ENCODE results near the gene FKBP5. TPM values are rescaled to one million over a fixed set of nuclear protein-coding genes. Genes with fewer than 3 reads are reported as not detected.

FKBP5 gene
- total and polyA plus RNA-seq, 9 of the 15 experiments (the other 6 are each of a cell fraction or from before 2014, with no cell fraction given) = 32.7 to 151 (median 75.0) TPM

DNA sequence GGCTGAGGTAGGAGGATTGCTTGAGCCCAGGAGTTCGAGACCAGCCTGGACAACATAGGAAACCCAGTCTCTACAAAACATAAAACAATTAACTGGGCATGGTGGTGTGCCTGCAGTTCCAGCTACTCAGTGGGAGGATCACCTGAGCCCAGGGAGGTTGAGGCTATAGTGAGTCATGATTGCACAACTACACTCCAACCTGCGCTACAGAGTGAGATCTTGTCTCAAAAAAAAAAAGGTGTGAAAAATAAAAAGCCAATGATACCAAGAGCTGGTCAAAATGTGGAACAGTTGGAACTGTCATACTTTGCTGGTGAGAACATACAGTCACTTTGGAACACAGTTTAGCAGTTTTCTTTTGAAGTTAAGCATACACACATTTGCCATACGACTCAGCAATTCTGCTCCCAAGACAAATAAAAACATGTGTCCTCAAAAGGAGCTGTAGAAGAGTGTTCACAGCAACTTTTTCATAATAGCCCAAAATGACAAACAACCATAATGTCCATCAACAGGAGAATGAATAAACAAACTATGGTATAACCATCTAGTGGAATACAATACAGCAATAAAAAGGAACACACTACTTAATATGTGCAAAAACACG, 21.6 kb upstream of the FKBP5 start (continued):
- TF ChIP-seq ETV5 (CRISPR knock-in tag; IDR thresholded peaks at IDR 0.05; ENCODE audit: low read depth) = no peak
- TF ChIP-seq BHLHE40 (IDR thresholded peaks at IDR 0.05; ENCODE audit: low read length) = no peak
- no peak for TF ChIP-seq ZKSCAN8 (CRISPR knock-in tag; IDR thresholded peaks at IDR 0.05)
- TF ChIP-seq ZFPM2 (CRISPR knock-in tag; IDR thresholded peaks at IDR 0.05) = no peak
- no peak for TF ChIP-seq MAFK (IDR thresholded peaks at IDR 0.05; ENCODE audit: low read length)
- TF ChIP-seq GATA2 (CRISPR knock-in tag; IDR thresholded peaks at IDR 0.05) = no peak
- TF ChIP-seq, protein P1, sequence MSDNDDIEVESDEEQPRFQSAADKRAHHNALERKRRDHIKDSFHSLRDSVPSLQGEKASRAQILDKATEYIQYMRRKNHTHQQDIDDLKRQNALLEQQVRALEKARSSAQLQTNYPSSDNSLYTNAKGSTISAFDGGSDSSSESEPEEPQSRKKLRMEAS (CRISPR knock-in tag; IDR thresholded peaks at IDR 0.05) = no peak
- TF ChIP-seq HIVEP1 (CRISPR knock-in tag; IDR thresholded peaks at IDR 0.05) = no peak
- no peak for TF ChIP-seq FOXJ3 (CRISPR knock-in tag; IDR thresholded peaks at IDR 0.05)
- TF ChIP-seq, protein P2, sequence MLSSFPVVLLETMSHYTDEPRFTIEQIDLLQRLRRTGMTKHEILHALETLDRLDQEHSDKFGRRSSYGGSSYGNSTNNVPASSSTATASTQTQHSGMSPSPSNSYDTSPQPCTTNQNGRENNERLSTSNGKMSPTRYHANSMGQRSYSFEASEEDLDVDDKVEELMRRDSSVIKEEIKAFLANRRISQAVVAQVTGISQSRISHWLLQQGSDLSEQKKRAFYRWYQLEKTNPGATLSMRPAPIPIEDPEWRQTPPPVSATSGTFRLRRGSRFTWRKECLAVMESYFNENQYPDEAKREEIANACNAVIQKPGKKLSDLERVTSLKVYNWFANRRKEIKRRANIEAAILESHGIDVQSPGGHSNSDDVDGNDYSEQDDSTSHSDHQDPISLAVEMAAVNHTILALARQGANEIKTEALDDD (IDR thresholded peaks at IDR 0.05) = no peak
- TF ChIP-seq, protein P3, sequence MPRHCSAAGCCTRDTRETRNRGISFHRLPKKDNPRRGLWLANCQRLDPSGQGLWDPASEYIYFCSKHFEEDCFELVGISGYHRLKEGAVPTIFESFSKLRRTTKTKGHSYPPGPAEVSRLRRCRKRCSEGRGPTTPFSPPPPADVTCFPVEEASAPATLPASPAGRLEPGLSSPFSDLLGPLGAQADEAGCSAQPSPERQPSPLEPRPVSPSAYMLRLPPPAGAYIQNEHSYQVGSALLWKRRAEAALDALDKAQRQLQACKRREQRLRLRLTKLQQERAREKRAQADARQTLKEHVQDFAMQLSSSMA (CRISPR knock-in tag; IDR thresholded peaks at IDR 0.05) = no peak
- no peak for TF ChIP-seq ZNF232 (CRISPR knock-in tag; IDR thresholded peaks at IDR 0.05)
- no peak for TF ChIP-seq PHF21A (IDR thresholded peaks at IDR 0.05; ENCODE audit: borderline replicate concordance, low read depth)
- no peak for TF ChIP-seq BMI1 (IDR thresholded peaks at IDR 0.05; ENCODE audit: low read length)
- TF ChIP-seq ZNF583 (CRISPR knock-in tag; IDR thresholded peaks at IDR 0.05) = no peak
- TF ChIP-seq RAD21 (CRISPR knock-in tag; conservative IDR thresholded peaks at IDR 0.05 in 1 of 2, IDR thresholded peaks at IDR 0.05 in 1 of 2) = no peak
- no peak for TF ChIP-seq FOXK1 (CRISPR knock-in tag; IDR thresholded peaks at IDR 0.05; ENCODE audit: borderline replicate concordance)
- TF ChIP-seq, protein P4, sequence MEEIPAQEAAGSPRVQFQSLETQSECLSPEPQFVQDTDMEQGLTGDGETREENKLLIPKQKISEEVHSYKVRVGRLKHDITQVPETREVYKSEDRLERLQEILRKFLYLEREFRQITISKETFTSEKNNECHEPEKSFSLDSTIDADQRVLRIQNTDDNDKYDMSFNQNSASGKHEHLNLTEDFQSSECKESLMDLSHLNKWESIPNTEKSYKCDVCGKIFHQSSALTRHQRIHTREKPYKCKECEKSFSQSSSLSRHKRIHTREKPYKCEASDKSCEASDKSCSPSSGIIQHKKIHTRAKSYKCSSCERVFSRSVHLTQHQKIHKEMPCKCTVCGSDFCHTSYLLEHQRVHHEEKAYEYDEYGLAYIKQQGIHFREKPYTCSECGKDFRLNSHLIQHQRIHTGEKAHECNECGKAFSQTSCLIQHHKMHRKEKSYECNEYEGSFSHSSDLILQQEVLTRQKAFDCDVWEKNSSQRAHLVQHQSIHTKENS (CRISPR knock-in tag; IDR thresholded peaks at IDR 0.05) = no peak
- no peak for TF ChIP-seq NUFIP1 (IDR thresholded peaks at IDR 0.05; ENCODE audit: partially characterized antibody)
- no peak for TF ChIP-seq ZNF41 (CRISPR knock-in tag; conservative IDR thresholded peaks at IDR 0.05)
- TF ChIP-seq SMARCB1 (IDR thresholded peaks at IDR 0.05; ENCODE audit: insufficient read length, low read depth) = no peak
- TF ChIP-seq SMC3 (conservative IDR thresholded peaks at IDR 0.05; ENCODE audit: insufficient read depth, low read depth, low read length) = no peak
- no peak for TF ChIP-seq TAF9B (IDR thresholded peaks at IDR 0.05; ENCODE audit: partially characterized antibody)
- no peak for TF ChIP-seq PRPF4 (IDR thresholded peaks at IDR 0.05; ENCODE audit: insufficient read depth, low read depth, low read length, poor library complexity, severe bottlenecking)
- TF ChIP-seq, protein P5, sequence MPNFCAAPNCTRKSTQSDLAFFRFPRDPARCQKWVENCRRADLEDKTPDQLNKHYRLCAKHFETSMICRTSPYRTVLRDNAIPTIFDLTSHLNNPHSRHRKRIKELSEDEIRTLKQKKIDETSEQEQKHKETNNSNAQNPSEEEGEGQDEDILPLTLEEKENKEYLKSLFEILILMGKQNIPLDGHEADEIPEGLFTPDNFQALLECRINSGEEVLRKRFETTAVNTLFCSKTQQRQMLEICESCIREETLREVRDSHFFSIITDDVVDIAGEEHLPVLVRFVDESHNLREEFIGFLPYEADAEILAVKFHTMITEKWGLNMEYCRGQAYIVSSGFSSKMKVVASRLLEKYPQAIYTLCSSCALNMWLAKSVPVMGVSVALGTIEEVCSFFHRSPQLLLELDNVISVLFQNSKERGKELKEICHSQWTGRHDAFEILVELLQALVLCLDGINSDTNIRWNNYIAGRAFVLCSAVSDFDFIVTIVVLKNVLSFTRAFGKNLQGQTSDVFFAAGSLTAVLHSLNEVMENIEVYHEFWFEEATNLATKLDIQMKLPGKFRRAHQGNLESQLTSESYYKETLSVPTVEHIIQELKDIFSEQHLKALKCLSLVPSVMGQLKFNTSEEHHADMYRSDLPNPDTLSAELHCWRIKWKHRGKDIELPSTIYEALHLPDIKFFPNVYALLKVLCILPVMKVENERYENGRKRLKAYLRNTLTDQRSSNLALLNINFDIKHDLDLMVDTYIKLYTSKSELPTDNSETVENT (CRISPR knock-in tag; IDR thresholded peaks at IDR 0.05) = no peak
